GM04504 (cell line): ENCODE measurements around the gene ARRDC1.
"Not testable (repeated sequence)": the region's sequence is repeated elsewhere in the genome, so short reads cannot be mapped to it uniquely, and the experiment has no call there.

Experiments used
- DNase-seq: peaks from one replicate; pipeline ENCODE4 v3.0.0-alpha.2; 2012; ENCODE audit warnings: low read depth

Gene ARRDC1, protein sequence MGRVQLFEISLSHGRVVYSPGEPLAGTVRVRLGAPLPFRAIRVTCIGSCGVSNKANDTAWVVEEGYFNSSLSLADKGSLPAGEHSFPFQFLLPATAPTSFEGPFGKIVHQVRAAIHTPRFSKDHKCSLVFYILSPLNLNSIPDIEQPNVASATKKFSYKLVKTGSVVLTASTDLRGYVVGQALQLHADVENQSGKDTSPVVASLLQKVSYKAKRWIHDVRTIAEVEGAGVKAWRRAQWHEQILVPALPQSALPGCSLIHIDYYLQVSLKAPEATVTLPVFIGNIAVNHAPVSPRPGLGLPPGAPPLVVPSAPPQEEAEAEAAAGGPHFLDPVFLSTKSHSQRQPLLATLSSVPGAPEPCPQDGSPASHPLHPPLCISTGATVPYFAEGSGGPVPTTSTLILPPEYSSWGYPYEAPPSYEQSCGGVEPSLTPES

DNA sequence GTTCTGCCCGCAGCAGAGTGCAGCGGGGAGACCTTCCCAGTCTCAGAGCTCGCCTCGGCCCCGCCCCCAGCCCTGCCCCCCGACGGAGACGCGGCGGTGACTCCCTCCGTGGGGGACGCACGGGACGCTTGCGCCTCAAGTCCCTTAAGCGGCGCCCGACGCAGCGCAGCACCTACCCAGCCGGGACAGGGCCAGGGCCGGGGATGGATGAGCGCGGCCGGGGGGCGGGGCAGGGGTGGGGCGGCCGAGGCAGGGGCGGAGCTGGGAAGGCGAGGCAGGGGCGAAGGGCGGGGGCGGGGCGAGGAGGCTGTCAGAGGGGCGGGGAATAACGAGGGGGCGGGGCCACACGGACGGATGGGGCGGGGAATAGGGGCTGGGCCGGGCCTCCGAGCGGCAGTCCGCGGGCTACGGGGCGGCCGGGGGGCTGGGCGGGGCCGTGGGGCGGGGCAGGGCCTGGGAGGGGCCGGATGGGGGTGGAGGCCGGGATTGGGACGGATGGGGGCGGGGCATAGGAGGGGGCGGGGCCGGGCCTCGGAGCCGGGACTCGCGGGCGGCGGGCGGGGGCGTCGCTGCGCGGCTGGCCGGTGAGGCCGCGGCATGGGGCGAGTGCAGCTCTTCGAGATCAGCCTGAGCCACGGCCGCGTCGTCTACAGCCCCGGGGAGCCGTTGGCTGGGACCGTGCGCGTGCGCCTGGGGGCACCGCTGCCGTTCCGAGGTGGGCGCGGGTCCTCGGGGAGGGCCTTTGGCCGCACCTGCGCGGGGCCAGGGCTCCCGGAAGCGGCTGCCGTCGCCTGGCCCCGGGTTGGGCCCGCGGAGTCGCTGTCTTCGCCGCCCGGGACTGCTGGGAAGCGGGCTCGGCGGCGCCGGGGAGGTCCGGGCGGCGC lies at the start of gene ARRDC1:
ARRDC1 (plus strand) TSS at position 566 of the 884 bp plus-strand sequence; CDS start at position 598, 32 bp downstream.
- peak; percentile 77 for DNase-seq

DNA sequence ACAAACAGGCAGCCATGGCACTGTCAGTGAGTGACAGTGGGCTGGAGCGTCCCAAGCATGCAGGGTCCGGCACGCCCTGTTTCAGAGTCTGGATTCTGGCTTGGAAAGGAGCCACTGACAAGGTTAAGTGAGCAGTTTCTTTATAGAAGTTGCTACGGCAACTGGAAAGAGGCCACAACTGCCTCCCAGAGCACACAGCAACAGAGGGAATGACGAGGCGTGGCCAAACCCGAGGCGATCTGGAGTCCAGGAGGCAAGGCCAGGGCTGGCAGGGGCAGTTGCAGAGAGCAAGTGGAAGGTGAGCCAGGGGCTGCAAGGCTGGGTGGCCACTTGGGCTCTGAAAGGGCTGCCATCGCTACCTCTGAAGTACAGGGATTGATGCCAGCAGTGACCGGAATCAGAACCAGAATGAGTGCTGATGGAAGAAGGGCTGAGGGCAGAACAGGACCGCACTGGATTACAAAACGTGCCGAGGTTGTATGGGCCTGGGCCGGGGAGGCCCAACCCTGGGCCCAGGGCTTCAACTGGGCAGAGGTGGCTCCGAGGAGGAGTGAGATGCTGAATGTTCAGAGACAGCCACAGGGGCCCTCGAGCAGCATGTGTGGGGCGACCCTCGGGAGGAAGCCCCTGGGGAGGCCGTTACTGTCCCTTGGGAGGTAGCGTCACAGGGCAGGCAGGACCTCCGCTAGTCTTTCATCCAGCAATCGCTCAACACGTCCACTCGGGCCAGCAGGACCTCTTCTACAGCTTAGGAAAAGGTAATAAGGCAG lies 49.2 kb upstream of the ARRDC1 start:
- no peak for DNase-seq

DNA sequence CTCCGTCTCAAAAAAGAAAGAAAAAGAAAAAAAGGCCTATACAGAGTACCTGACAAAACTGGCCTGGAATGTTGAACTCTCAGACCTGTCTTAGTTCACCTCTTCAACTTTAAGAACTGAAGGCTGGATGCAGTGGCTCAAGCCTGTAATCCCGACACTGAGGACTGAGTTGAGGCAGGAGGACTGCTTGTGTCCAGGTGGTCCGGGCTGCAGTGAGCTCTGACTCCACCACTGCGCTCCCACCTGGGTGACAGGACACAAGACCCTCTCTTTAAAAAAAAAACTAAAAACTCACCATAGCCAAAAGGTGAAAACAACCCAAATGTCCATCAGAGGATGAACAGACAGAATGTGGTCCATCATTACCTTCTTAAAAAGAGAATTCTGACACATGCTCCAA lies 47.4 kb upstream of the ARRDC1 start:
- DNase-seq, result no peak

DNA sequence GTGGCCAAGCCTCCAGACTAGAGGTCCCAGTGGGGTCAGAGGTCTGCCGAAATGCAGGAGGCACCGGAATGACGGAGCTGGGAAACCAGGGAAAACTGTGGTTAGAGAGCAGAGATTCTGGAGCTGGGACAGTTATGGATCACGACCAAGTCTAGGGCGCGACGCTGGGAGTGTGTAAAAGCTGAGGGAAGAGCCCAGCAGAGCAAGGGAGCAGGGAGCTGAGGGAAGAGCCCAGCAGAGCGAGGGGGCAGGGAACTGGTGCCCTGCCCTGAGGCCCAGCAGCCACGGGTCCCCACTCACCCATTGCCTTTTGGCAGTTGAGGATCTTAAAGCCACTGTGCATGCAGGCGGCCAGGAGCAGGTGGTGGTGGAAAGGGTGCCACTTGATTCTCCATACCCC lies 41.4 kb upstream of the ARRDC1 start:
- no peak for DNase-seq

DNA sequence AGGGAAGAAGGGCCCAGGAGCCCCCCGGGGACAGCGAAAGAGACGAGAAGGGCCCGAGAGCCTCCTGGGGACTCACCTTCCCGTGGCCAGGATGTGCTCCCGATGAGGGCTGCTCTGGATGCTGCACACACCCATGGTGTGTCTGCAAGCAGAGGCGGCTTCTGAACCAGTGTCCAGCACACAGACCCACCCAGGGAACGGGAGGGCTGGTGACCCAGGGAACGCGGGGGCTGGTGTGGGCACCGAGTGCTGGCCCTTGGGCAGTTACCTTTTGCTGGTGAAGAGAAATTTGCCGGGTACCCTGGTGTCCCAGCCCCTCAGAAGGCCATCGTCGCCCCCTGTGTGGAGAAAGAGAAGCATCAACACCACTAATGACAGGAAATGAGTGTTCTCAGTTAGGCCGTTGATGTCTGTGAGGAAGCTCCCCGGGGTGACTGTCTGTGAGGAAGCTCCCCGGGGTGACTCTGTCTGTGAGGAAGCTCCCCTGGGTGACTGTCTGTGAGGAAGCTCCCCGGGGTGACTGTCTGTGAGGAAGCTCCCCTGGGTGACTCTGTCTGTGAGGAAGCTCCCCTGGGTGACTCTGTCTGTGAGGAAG lies 40.6 kb upstream of the ARRDC1 start:
- DNase-seq, result no peak

DNA sequence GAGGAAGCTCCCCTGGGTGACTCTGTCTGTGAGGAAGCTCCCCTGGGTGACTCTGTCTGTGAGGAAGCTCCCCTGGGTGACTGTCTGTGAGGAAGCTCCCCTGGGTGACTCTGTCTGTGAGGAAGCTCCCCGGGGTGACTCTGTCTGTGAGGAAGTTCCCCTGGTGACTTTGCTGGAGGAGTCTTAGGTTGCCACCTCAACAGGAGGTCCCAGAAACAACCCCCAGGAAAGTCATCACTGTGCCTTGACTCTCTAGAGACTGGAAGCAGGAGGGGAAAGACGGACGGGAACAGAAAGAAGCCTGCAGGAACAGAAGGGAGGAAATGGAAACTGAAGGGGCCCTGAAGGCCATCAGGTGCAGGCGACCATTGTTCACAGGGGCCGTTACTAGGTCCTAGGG lies 37.0 kb upstream of the ARRDC1 start:
- DNase-seq, result not testable (repeated sequence)

DNA sequence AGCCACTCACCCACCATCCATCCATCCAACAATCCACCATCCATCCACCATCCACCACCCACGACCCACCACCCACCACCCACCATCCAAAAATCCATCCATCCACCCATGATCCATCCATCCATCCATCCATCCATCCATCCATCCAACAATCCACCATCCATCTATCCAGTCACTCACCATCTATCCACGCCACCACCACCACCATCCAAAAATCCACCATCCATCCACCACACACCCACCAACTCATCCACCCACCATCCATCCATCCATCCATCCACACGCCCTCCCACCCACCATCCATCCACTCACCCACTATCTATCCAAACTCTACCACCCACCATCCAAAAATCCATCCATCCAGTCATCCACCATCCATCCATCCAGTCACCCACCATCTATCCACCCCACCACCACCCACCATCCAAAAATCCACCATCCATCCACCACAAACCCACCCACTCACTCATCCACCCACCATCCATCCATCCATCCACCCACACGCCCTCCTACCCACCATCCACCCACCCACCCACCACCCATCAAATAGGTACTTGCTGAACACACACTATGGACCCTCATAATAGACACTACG lies 35.8 kb upstream of the ARRDC1 start:
- DNase-seq, result no peak

DNA sequence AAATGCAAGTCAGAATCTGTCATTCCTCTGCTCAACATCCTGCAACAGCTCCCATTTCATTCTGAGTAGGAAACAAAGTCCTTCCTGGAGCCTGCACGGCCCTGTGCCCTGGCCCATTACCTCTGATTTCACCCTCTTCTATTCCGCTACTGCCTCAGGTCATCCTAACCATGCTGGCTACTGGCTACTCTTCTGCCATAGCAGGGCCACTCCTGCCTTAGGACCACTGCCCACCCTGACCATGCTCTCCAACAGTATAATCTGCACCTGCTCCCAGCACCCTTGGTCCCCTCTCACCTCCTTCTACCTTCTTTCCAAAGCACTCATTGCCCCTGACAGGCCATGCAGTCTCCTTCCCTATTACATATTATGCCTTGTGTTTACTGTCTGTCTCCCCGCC lies 34.9 kb upstream of the ARRDC1 start:
- DNase-seq, result no peak

DNA sequence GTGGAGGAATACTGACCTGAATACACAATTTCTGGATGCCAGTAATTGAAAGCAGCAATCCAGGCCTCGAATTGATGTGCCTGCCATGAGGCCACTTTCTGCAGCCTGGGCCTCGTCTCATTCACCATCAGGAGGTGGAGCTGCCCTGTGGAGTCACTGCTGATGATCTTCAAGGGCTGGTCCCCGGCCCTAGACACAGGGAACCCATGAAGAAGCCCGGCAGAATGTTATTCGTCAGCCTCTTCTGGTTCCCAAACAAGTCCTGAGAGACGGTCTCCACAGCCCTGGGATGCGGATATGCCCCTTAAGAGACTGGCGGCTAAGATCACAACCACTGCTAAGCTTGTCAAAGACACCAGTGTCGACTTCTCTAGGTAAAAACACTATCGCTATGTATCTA lies 31.3 kb upstream of the ARRDC1 start:
- DNase-seq, result no peak

DNA sequence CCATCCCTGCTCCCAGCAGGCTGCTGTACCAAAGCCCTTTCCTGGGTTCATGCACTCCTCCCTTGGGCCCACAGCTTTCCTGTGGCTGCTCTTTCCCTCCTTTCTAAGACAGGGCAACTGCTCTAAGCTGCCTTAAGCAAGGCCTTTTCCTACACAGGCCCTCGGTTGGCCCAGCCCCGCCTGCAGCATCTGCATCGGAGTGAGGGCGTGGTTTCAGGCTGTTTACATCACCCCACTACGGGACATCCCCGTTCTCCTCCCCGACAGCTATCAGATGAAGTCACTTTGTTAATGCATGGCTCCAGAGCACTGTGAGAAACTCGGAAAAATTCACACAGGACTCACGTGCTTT lies 30.1 kb upstream of the ARRDC1 start:
- no peak for DNase-seq

DNA sequence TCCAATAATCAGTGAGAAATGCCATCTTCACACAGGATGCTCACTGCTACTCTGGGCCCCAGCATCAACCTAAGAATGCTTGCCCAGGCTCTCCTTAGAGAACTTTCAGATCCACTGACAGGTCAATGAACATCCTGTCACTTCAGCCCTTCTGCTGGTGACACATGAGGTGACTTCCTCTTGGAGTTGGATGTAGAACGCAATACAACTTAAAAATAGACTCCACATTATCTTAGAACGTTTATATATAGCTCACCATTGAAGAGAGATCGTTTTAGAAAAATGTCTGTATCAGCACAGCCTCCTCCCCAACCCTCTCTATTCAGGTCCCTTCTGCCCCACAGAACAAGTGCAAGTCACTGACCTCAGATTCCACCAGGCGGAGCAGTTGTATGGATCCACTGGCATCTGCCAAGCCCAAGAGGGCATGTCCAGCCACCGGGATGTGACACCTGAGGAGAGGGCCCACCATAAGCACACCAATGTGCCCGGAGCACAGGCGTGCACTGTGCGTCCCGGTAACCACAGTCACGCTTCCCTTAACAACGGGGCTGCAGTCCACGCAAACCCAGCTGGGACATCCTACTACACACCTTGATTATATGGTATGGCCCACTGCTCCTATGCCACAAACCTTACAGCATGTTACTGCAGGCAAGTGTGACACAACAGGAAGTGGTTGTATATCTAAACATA lies 29.6 kb upstream of the ARRDC1 start:
- DNase-seq, result no peak

DNA sequence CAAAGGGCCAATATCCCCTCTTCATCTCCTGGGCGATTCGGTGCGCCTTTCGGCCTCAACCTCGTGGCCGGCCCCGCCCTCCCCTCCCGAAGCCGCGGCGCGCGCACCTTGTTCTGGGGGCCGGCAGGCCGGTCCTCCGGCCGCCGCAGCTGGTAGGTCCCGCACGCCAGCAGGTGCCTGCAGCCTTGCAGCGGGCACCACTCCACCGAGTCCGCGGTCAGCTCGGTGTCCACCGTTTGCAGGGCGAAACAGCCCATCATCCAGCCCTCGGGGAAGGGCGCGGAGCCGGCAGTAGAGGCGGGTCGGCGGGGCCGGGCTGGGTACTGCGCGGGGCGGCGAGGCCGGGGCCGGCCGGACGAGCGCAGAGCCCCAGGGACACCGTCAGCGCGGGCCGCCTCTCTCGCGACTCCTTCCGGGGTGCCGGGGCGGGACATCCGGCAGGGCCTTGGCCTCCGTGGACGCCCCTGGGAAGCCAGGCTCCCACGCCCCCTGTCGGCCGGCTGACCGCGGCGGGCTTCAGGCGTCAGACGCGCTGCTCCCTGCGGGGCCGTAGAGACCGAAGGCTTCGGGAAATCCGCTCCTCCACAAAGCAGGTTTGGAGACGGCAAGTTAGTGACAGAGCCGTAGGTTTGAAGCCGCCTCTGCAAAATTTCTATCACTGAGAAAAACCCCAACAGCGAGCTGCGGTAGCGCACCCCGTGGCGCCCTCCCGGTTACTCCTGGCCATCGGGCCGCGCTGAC lies 26.8 kb upstream of the ARRDC1 start, which contains the start of gene DPH7:
DPH7 (minus strand) TSS at position 408 of the 741 bp plus-strand sequence; CDS start at position 260, 148 bp downstream.
- DNase-seq, result peak; percentile 80

DNA sequence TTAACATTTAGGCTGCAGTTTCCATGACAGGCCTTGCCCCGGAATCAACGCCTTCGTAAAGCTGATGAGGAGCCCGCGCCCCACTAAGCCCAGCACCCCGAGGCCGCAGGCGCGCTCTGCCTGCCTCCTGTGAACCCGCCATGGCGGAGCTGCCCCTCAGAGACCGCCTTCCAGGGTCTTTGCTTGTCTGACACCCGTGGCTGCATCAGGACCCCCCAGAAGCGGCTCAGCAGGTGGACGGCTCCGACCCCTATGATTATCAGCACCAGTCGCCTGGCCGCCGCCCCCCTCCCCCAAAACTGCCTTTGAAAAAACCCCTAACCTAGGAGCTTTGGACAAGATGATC lies 26.3 kb upstream of the ARRDC1 start:
- DNase-seq, result no peak

DNA sequence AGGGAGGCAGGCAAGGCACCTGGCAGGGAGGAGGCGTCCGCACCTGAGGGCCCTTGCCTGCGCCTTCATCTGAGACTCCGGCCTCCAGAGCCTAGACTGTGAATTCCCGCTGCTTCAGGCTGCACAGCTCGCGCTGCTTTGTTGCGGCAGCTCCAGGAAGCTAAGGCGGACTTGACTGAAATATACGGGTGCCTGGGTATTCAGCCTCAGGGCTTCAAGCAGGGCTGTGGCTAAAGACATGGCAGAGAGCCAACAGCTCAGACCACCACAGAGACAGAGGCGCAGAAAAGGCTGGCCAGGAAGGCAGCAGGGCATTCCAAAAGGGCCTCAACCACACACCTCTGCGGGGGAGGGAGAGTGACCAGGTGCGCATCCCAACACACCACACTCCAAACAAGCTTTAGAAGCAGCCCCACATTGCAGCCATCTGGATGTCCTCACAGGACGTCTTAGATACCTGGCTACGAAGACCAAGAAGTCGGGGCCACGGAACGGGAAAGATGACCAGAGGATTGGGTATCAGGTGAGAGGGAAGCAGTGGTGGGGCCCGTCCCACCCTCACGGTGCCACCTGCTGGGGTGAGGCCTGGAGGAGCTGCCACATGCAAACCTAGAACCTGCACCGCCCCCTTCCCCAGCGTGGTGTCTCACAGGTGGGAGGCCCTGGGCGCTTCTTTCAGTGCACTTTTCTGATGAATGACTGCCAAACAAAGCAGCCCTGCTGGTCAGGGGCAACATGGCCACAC lies 25.1 kb upstream of the ARRDC1 start:
- DNase-seq, result no peak

DNA sequence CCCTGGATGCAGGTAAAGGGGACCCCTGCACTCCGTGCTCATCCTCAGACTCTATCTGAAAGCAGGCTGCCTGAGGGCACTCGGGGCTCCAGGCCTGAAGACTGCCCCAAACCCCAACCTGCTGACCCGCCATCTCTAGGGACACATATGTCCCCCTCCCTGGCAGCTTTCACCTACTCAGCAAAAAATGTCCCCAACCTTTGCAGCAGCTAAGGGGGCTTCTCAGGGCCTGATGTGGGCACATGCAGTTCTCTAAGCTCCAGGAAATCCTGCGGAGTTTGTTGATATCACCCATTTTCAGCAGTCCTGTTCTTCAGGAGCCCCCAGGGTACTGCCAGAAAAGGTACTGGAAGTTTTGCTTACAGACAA lies 24.5 kb upstream of the ARRDC1 start:
- no peak for DNase-seq

DNA sequence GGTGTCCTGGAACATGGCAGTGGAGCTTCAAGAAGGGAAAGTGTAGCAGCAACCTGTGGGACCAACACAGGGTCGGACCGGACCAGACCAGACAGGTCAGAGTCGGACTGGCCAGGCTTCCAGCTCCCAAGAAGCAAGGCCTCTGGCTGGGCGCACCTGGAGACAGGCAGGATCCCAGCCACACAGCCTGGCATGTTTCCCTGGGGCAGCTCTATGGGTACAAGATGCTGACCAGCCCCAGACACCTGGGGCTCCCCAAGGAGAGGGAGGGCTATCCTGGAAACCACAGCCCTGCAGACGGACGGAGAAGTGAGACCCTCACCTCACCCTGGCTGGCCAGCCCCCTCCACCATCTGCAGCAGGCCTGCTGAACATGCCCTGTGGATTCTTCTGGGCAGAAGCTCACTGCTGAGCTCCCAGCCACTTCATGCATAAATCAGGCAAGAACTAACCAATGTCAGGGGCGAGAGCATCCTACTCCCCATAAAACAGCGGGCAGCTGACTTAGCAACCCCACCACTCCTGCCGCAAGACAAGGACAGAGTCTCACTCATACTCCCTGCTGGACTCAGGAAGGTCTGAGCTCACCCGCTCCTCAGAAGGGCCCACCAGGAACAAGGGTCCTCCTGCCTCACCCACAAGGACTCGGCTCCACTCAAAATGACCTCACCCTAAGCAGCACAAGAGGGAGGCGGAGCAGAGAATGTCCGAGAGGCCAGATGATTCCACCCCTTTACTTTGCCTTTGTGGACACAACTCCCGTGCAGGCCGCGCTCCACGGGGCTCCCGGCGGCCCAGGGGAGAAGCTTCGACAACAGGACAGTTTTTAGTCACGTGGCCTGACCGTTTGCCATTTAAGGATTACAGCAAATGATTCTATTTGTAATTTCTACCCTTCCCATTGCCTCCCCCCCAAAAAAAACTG lies 23.9 kb upstream of the ARRDC1 start:
- DNase-seq, result no peak

DNA sequence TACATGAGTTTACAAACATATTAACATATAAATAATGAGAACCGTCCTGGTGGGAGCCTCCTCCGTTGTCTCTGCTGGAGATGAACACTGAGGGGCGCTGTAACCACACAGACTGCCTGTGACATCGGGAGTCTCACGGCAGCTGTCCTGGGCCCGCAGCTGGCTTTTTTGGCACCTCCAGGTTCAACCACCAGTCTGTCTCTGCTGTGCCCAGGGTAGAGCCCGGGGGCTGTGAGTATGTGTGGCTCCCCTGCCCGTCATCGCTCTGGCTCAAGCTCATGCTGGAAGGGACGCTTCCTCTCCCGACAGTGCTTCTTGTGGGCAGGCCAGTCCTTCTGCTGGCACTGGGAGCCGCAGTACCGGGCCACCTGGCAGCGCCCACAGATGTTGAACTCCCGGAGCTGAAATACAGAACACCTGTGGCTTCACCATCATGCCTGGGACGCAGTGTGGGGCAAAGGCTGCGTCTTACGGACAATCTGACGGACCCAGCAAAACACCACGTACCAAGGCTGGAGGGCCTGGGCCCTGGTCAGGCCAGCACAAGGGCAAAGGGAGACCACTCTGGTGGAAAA lies 23.1 kb upstream of the ARRDC1 start:
- DNase-seq, result no peak

DNA sequence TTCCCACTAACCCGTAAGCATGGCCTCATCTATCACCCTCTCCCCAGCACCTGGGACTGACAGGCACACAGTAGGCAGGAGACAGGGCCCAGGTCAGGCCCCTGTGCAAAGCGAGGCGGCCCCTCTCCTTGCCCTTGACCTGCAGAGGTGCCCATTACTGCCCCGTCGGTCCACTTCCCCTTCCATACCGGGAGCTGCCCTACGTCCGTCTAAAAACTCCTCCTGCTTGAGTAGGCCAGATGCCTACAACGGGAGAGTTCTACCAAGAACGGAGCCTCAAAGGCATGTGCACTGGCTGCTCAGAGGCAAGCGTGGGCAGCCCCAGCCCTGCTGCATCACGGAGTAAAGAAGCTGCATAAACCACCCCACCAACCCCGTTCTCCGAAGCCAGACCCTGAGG lies 22.1 kb upstream of the ARRDC1 start:
- no peak for DNase-seq
